GM19452 (cell line): ENCODE results near the gene SLC48A1.

ENCODE experiments used
- ATAC-seq: cut with Tn5 transposase; IDR thresholded peaks from one replicate; pipeline ENCODE4 v1.9.1; 2021; ENCODE audit not compliant: unreplicated experiment

Gene SLC48A1

DNA sequence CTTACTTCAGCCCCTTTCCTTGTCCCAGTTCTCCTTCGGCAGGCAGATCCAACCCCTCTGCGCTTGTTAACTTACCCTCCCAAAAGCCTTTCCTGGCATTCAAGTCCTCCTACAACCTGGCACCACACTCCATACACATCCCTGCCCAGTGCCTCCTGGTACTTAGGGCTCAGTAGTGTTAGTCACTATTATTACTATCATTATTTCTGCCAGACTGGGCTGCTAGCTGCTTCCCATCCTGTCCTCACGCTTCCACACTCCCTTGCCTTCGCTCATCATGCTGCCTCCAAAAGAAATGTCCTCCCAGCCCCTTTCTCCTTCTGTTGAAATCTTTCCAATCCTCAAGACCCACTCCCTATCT, 48.3 kb downstream of the SLC48A1 start:
- ATAC-seq, result no peak

GRCh38 chr12:47822401-47822800, 49.4 kb downstream of the SLC48A1 start:
- ATAC-seq, result no peak

DNA sequence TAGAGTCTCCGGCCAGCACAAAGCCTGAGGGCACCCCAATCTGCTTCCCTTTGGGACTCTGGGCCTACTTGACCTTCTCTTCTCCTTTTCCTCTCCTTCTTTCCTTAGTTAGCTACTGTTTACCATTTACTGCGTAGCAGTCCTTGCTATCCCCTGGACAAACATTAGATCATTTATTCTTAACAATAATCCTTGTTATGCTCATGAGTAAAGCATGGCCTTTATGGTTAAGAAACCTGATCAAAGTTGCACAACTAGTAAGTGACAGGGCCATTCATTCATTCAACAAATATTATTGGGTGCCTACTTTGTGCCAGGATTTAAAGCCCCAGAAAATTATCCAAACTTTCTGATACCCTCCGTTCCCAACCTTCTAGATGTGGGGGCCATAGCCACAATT, 49.8 kb downstream of the SLC48A1 start:
- no peak for ATAC-seq

DNA sequence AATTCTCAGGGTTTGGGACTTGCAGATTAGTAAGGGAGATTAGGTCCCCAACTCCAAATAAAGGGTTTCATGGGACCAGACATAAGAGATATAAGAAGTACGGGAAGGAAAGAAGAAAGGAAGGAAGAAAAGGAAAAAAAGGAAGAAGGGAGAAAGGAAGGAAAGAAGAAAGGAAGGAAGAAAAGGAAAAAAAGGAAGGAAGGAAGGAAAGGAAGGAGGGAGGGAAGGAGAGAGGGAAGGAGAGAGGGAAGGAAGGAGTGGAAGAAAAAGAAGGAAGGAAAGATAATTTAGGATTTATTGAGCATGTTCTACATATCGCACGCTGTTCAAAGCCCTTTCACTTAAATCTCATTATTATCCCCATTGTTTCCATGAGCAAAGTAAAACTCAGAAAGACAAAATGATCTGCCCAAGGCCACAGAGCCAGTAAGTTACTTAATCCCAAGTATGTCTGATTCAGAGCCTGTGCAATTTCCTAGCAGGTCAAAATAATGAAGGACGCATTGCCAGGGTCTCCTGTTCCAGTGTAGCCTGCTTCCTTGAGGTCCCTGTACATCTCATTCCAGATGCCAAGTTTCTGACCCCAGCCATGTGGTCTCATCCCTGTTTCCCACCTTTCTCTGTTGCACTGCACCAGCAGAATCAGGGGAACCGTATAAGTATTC, 50.5 kb downstream of the SLC48A1 start:
- ATAC-seq, result no peak

- ATAC-seq, result no peak
Measured at GRCh38 chr12:47824198-47824597, 51.2 kb downstream of the SLC48A1 start.

GRCh38 chr12:47824635-47825034, 51.6 kb downstream of the SLC48A1 start:
- ATAC-seq, result no peak

GRCh38 chr12:47825173-47825639, 52.2 kb downstream of the SLC48A1 start:
- ATAC-seq, result no peak

- no peak for ATAC-seq
Measured at GRCh38 chr12:47828008-47828975, 55.3 kb downstream of the SLC48A1 start.

- no peak for ATAC-seq
Measured at GRCh38 chr12:47828976-47829482, 56.0 kb downstream of the SLC48A1 start.

GRCh38 chr12:47829584-47829983, 56.5 kb downstream of the SLC48A1 start:
- ATAC-seq, result no peak
